Measurements from ENCODE around the gene HS1BP3.

DNA sequence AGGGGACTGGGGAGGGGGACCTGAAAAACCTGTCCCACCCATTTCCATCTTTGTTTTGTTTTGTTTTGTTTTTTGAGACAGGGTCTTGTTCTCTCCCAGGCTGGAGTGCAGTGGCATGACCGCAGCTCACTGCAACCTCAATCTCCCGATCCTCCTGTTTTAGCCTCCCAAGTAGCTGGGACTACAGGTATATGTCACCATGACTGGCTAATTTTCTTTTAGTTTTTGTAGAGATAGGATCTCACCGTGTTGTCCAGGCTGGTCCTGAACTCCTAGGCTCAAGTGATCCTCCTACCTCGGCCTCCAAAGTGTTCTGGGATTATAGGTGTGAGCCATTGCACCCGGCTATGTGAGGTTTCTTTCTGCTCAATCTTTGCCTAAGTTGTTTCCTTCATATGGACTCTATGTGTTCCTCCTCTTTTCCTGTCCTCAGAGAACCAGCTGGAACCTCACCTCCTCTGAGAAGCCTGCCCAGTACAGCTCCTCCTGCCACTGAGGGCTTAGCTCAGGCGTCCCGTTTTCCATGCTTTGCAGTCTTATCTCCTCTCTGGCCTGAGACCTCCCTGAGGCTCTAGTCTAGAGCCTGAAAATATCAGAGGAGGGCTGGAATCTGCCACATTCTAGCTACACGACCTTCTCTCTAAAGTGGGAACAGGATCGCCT lies 74.8 kb downstream of the HS1BP3 start:
- TF ChIP-seq, protein P1, sequence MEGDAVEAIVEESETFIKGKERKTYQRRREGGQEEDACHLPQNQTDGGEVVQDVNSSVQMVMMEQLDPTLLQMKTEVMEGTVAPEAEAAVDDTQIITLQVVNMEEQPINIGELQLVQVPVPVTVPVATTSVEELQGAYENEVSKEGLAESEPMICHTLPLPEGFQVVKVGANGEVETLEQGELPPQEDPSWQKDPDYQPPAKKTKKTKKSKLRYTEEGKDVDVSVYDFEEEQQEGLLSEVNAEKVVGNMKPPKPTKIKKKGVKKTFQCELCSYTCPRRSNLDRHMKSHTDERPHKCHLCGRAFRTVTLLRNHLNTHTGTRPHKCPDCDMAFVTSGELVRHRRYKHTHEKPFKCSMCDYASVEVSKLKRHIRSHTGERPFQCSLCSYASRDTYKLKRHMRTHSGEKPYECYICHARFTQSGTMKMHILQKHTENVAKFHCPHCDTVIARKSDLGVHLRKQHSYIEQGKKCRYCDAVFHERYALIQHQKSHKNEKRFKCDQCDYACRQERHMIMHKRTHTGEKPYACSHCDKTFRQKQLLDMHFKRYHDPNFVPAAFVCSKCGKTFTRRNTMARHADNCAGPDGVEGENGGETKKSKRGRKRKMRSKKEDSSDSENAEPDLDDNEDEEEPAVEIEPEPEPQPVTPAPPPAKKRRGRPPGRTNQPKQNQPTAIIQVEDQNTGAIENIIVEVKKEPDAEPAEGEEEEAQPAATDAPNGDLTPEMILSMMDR (IDR thresholded peaks at IDR 0.05), result no peak
- TF ChIP-seq POLR2A (IDR thresholded peaks at IDR 0.05), result no peak

All from thyroid gland (tissue), 4 donors.